Neutrophil (primary cell): ENCODE data around the gene ASB3.
"Not testable (repeated sequence)": the region's sequence is repeated elsewhere in the genome, so short reads cannot be mapped to it uniquely, and the experiment has no call there.

ENCODE experiments used
- H3K27ac ChIP-seq: fragments of 200-600 bp; sonication (generic); 2 replicates; pipeline ENCODE4 v1.5.1; 2016; ENCODE audit warnings: mild to moderate bottlenecking, moderate library complexity
- H3K27me3 ChIP-seq: fragments of 200-600 bp; sonication (generic); 2 replicates; pipeline ENCODE4 v1.6.0; 2016; ENCODE audit warnings: mild to moderate bottlenecking
- H3K36me3 ChIP-seq: fragments of 200-600 bp; sonication (generic); 2 replicates; pipeline ENCODE4 v1.5.1; 2017
- H3K4me1 ChIP-seq, 2 experiments: fragments of 200-600 bp in 1 of 2; sonication (generic) in 1 of 2; 1 replicate in 1 of 2; 2 replicates in 1 of 2; pipeline versions ENCODE4 v1.5.1 to v1.6.1; 2013 to 2016; ENCODE audit warnings: low read depth in 1 of 2, low read length in 1 of 2, mild to moderate bottlenecking in 1 of 2, moderate library complexity in 1 of 2; ENCODE audit not compliant: control insufficient read depth in 1 of 2, insufficient read depth in 1 of 2
- H3K4me3 ChIP-seq, 2 experiments: fragments of 200-600 bp in 1 of 2; sonication (generic) in 1 of 2; 1 replicate in 1 of 2; 2 replicates in 1 of 2; pipeline ENCODE4 v1.5.1; 2013 to 2016; ENCODE audit warnings: low read depth in 1 of 2, low read length in 1 of 2, mild to moderate bottlenecking in 1 of 2, moderate library complexity in 1 of 2
- H3K9me3 ChIP-seq: fragments of 200-600 bp; sonication (generic); 2 replicates; pipeline ENCODE4 v1.5.1; 2016
- TF ChIP-seq, protein P1 (sequence below): fragments of 200-600 bp; sonication (generic); IDR thresholded peaks from 2 replicates; pipeline ENCODE4 v1.5.1; 2016; ENCODE audit warnings: antibody characterized with exemption

Gene ASB3

DNA sequence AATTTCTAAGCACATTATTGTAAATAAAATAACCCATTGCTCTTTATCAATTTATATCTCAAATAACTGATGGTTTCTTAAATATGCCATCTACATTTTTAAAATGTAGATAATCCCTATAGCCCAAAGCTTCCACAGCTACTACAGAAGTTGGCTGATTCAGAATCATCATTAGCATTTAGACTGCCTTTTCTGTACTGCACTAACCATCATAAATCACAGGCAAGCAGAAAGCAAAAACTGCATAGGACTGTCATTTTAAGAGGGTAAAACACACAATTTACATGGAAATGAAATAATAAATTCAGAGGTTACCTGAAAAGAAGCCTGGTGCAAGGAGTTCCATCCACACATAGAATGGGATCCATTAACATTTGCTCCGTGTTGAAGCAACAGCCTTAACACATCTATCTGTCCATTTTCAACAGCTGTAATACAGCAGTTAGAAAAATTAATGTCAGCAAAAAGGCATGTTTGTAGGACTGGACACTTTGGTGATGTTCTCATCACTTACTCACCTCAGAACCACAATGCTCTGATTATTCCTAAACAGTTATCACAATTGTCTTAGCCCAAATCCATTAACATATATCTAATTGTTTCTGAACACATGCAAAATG lies 57.5 kb downstream of the ASB3 start:
- Histone ChIP-seq H3K4me3 (no peak overlapping the region), H3K9me3 (no peaks in the 10 kb centered on the region), H3K36me3 (peaks cover 10% of the 10 kb centered on the region), H3K27ac (no peak overlapping the region), H3K27me3 (no peaks in the 10 kb centered on the region), H3K4me1 (no peaks in the 10 kb centered on the region)
- TF ChIP-seq, protein P1, sequence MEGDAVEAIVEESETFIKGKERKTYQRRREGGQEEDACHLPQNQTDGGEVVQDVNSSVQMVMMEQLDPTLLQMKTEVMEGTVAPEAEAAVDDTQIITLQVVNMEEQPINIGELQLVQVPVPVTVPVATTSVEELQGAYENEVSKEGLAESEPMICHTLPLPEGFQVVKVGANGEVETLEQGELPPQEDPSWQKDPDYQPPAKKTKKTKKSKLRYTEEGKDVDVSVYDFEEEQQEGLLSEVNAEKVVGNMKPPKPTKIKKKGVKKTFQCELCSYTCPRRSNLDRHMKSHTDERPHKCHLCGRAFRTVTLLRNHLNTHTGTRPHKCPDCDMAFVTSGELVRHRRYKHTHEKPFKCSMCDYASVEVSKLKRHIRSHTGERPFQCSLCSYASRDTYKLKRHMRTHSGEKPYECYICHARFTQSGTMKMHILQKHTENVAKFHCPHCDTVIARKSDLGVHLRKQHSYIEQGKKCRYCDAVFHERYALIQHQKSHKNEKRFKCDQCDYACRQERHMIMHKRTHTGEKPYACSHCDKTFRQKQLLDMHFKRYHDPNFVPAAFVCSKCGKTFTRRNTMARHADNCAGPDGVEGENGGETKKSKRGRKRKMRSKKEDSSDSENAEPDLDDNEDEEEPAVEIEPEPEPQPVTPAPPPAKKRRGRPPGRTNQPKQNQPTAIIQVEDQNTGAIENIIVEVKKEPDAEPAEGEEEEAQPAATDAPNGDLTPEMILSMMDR = no peak

DNA sequence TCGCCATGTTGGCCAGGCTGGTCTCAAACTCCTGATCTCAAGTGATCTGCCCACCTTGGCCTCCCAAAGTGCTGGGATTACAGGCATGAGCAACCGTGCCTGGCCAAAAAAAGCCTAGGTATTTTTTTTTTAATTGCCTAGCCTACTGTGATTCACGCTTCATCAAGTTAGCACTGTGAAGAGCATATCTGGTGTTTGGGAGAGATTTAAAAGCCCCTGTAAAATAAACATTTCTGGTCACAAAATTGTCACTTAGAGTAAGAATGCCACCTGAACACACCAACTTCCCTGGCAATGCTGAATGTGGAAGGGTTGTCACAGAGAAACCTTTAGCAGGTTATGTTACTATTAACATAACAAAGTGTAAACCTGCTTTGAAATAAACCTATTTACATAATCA lies 58.8 kb downstream of the ASB3 start:
- Histone ChIP-seq H3K4me1 (no peaks in the 10 kb centered on the region), H3K27ac (no peak overlapping the region), H3K27me3 (no peaks in the 10 kb centered on the region), H3K36me3 (peaks cover 5% of the 10 kb centered on the region), H3K4me3 (no peak overlapping the region), H3K9me3 (no peaks in the 10 kb centered on the region)
- TF ChIP-seq, protein P1 = no peak

DNA sequence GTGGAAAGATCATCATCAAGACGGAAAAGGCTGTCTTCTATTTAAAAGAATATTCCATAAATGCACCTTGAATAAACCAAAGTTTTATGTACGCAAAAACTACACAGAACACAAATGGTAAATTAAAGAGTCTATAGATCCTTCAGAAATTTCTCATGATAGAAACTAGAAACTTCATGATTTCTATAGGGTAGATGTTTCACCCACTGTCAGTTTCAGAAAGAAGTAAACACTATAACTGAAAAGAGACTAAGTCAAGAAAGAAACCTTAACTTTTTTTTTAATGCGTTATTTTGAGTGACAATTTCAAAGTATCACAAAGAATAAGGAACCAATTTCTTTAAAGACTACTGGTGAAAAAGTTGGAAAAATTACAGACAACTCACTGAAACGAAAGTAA lies 61.1 kb downstream of the ASB3 start:
- Histone ChIP-seq H3K9me3 (no peaks in the 10 kb centered on the region), H3K4me3 (no peak overlapping the region), H3K36me3 (peaks cover 5% of the 10 kb centered on the region), H3K27me3 (no peaks in the 10 kb centered on the region), H3K27ac (no peak overlapping the region), H3K4me1 (no peaks in the 10 kb centered on the region)
- TF ChIP-seq, protein P1 = no peak

DNA sequence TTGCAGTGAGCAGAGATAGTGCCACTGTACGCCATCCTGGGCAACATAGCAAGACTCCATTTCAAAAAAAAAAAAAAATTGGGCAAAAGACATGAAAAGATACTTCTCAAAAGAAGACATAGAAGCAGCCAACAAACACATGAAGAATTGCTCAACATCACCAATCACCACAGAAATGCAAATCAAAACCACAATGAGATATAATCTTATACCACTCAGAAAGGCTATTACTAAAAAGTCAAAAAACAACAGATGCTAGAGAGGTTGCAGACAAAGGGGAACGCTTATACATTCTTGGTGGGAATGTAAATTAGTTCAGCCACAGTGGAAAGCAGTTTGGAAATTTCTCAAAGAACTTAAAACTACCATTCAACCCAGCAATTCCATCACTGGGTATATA lies 62.2 kb downstream of the ASB3 start:
- H3K4me1 ChIP-seq = no peaks in the 10 kb centered on the region
- TF ChIP-seq, protein P1 = no peak
- H3K4me3 ChIP-seq = no peak overlapping the region
- H3K27ac ChIP-seq = no peak overlapping the region
- no peaks in the 10 kb centered on the region for H3K9me3 ChIP-seq
- H3K27me3 ChIP-seq = no peaks in the 10 kb centered on the region
- peaks cover 5% of the 10 kb centered on the region for H3K36me3 ChIP-seq

DNA sequence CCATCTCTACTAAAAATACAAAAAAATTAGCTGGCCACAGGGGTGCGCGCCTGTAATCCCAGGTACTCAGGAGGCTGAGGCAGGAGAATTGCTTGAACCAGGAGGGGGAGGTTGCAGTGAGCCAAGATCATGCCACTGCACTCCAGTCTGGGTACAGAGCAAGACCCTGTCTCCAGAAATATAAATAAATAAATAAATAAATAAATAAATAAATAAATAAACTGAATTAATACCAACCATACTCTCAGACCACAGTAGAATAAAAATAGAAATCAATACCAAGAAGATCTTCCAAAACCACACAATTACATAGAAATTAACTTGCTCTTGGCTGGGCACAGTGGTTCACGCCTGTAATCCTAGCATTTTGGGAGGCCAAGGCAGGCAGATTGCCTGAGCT lies 65.8 kb downstream of the ASB3 start:
- H3K4me3 ChIP-seq, H3K27me3 ChIP-seq, H3K9me3 ChIP-seq, H3K27ac ChIP-seq, H3K36me3 ChIP-seq, H3K4me1 ChIP-seq: not testable (repeated sequence)

DNA sequence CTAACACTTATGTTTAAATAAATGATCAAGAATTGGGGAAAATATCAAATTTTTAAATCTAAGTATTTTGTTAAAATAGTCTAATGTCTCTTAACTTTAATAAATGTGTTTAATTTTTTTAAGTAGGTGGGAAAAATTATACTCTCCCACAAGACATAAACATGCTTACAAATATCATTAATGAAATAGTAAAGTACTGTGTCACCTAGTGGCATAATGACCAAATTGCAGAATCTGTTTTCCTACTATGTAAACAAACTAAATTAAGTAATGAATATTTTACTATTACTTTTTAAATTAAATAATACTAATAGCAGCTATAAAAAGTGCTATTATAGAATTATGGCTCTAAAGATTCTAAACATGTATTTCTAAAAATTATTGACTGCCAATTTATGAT lies 71.2 kb downstream of the ASB3 start:
- peaks cover 21% of the 10 kb centered on the region for H3K36me3 ChIP-seq
- TF ChIP-seq, protein P1 = no peak
- H3K27ac ChIP-seq = no peak overlapping the region

More for the DNA sequence above, 71.2 kb downstream of the ASB3 start:
- Histone ChIP-seq H3K27me3 (no peaks in the 10 kb centered on the region), H3K4me1 (no peaks in the 10 kb centered on the region), H3K4me3 (no peak overlapping the region), H3K9me3 (no peaks in the 10 kb centered on the region)
